ENCODE measurements around the gene TMEM95.

Gene TMEM95, protein sequence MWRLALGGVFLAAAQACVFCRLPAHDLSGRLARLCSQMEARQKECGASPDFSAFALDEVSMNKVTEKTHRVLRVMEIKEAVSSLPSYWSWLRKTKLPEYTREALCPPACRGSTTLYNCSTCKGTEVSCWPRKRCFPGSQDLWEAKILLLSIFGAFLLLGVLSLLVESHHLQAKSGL

DNA sequence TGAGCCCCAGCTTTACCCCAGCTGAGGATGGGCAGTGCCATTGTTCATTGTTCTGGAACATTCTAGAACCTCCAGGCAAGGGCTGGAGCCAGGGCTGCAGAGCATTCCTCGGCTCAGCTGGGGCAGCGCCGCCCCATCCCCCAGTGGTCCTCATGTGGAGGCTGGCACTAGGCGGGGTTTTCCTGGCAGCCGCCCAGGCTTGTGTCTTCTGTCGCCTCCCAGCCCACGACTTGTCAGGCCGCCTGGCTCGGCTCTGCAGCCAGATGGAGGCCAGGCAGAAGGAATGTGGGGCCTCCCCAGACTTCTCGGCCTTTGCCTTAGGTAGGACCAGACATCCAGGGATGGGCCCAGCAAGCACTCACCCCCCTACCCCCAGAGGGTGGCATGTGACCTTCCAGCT, at the start of gene TMEM95:
Gene TMEM95 (plus strand): TSS at position 104 of the 400 bp plus-strand sequence. CDS start 49 bp downstream, at position 153.
- no peak for DNase-seq (ENCODE audit: low spot score)

DNA sequence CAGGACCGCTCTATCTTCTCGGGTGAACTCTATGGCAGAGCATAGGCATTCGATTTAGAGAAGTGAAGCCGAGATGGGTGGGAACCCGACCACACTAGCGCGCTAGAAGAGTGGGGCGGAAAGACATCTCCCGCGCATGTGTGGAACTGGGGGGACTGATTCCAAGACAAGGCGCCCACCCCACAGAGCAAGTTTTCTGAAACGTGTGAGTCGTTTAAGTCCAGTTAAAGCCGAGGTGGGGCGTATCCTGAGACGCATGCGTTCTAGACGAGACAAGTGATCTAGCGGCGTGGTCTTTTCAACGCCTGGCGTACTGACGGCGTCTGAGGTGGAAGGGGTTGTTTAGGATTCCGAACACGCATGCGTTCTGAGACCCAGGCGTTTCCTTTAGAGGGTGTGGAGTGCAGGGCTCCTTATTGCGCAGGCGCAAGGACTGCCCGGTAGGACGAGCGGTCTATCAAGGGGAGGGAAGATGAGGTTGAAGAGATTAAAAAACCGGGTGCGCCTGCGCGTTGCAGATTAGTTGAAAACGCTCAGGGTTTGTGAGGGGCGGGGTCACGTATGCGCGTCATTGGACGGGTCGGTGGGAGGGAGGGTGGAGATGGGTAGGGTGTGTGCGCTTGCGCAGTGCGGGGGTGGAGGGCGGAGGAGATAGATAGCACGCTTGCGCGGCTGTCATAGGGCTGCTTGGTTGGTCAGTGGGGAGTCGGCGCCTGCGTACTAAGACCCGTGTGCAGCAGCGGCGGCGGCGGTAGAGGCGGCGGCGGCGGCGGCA, 47.9 kb upstream of the TMEM95 start, which contains the start of gene EIF5A:
Gene EIF5A (plus strand): TSS at position 718 of the 775 bp plus-strand sequence. CDS start 2,008 bp downstream, outside the sequence.
- DNase-seq (ENCODE audit: low spot score): peak; percentile 96

DNA sequence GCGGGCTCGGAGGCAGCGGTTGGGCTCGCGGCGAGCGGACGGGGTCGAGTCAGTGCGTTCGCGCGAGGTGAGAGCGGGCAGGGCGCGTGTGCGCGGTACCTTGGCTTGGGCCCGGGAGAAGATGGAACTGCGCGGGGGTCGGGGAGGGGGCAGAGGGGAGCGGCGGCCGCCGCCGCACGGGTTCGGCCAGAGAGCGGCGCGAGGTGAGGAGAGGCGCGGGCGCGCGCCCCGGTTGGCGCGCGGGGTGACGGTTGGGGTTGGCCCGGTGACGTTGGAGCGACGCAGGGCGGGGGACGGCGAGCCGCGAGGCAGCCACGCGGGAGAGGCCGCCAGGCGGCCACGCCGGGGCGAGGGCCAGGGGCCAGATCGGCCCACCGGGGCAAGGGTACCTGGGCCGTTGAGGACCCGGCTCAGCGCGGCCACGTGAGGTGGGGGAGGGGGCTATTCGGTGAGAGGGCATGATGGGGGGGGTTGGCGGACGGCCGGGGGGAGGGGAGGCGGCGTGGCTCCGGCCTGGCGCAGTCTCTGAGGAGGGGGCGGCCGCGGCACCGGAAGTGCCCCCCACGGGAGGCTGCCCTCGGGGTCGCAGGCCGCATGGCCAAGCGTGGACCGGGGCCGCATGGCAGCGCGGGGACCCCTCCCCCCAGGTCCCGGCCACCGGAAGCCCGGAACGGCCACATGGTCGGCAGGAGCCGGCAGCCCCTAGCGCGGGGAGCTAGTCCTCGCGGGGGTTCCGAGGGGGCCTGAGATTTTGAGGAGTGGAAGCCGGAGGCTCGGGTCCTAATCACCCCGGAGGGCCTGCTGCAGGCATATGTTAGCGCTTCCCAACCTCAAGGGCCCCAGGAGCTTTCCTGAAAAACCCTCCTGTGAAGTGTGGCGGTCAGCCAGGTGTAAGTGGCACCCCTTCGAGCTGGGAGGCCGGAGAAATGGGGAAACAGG, 47.0 kb upstream of the TMEM95 start:
- DNase-seq (ENCODE audit: low spot score): no peak

DNA sequence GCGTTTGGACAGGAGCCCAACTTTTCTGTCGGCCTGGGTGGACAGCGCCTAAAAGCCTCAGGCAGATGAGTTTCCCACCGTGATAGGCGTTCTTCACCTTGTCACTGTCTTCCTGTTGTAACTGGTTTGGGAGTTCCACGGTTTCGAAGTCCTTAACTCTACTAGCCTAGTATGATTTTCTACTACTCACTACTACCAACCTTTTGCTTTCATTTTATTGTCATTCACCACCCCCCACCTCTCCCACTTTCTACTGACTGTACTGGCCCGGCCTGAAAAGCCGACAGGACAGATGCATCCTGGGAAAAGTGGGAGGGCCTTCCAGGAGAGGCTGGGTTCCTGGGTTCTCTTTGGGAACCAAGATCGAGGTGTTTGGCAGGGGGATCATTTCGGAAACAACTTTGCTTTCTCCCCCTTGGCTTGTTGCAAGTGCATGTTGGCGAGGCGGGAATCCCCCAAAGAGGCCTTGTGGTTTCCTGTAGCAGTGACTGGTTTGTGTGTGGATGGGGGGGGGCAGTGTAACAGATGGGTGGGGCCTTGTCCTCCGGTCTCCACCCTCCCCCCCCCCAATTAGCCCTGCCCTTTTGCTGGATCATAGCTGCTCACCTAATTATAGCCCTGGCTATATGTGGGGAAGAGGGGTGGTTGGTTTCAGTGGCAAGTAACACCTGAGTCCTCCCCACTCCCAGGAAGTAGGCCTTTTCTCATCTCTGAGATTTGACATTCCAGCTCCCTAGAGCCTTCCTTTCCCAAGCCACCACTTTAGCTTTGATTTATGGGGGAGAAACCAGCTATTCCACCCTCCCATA, 46.1 kb upstream of the TMEM95 start:
- DNase-seq (ENCODE audit: low spot score): peak; percentile 75

DNA sequence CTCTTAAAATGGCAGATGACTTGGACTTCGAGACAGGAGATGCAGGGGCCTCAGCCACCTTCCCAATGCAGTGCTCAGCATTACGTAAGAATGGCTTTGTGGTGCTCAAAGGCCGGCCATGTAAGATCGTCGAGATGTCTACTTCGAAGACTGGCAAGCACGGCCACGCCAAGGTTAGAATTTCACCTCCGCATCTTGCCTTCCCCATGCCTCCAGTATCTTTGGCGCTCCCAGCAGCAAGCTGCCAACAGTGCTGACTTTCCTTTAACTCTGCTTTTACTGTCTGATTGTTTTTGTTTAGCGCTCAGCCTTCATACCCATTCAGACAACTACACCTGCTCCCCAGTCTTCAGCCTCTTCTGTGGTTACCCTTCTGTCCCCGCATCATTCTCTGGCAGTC, 45.3 kb upstream of the TMEM95 start:
- no peak for DNase-seq (ENCODE audit: low spot score)

DNA sequence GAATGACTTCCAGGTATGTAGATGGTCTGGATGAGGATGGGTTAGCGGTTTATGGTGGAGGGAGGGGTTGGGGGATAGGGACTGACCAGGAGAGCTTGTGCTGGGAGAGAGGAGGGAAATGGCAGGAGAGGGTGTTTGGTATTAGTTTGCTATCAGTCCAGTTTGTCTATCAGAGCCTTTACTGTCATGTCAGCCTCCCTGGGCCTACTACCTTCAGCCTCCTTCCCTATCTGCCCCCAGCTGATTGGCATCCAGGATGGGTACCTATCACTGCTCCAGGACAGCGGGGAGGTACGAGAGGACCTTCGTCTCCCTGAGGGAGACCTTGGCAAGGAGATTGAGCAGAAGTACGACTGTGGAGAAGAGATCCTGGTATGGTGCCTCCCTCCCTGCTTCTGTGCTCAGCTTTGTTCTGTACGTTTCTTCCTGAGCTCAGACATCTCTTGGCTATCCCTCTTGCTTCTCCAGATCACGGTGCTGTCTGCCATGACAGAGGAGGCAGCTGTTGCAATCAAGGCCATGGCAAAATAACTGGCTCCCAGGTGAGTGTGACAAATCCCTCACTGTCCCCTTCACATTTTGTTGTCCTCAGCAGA, 43.7 kb upstream of the TMEM95 start:
- no peak for DNase-seq (ENCODE audit: low spot score)

DNA sequence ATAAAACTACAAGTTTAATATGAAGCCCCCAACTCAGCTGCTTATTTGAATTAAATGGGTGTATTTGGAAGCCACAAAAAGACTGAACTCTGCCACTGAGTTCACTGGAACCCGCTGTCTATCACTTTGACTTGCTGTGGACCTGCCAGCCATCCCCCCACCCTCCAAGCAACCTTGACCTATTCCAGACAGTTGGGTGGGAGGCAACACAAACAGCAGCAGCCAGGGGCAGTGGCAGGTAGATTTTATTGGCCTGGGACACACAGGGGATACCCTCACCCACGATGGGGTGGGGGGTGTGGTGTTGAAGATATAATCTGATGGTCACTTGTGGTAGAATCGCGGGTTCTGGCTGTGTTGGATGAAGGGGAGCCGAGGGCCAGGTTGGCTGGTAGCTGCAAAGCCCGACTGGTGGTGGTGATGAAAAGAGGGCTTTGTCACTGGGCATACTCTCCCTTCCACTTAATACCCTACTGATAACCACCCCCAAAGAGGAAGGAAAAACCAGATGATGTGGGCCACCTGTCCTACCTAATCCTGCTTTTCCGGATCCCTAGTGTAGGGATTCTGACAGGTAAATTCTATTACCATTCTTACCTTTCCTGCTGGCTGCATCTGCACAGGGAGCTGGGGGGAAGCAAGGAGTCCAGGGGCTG, 42.4 kb upstream of the TMEM95 start:
- no peak for DNase-seq (ENCODE audit: low spot score)

DNA sequence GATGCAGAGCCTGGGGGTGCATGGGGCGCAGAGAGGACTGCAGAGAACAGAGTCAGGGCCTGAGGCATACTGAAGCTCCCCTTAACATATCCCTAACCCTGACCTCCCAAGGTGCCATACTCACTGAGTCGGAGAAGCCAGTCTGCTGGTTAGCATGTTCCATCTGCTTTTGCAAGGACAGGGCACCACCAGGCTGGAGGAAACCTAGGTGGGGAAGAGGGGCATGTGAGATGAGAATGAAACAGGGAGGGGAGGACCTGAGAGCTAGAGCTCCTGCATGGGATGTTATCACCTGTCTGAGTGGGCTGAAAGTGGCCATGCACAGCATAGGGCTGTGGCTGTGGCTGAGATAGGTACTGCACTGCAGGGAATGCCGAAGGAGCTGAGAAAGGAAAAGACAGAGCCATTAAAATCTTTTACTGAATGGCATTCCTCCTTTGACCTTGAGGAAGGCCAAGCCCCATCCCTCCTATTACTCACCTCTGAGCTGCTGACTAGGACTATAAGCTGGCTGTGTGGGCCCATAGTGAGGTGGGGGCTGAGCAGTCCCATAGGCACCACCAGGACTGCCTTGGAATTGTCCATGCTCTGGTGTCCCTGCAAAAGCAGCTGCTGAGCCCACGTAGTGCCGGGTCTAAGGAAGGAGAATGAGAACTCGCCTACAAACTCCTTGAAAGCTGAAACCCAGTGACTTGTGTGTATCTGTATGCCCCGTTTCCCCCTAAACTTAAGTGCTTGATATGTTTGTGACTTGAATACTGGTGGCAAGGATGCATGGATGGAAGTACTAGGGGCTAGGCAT, 41.7 kb upstream of the TMEM95 start:
- no peak for DNase-seq (ENCODE audit: low spot score)

DNA sequence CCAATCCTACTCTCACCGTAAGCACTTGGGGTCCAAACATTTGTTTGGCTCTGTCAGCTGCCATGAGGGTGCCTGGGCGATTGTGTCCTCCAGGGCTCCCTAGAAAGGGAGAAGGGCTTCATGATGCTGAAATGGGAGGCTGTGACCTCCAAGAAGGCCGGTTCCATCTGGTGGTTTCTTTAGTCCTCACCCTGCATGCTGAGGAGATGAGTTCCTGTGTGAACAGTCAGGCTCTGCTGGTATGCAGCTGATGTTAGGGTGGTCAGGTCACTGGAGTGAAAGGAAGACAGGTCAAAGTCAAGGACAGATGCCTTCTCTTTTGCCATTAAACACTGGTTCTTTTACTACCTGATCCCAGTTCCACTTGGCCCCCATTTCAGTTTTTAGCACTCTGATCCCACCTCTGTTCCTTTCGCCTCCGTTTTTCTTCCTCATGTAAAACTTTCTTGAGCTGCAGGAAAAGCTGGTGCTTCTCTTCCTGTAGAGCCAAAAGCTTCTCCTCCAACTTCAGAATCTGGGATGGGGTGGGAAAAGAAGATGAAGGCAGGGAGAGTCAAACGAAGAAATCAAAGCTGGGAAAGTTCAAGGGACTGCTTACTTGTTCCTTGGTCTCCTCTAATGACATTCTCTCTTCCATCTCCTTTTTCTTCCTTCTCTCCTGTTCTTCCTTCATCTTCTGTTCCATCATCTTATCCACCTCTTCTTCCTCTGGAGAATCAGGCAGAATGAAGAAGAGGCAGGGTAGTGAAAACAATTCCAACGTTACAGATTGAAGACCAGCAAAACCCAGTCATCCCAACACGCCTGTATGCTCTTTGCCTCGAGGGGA, 40.9 kb upstream of the TMEM95 start:
- no peak for DNase-seq (ENCODE audit: low spot score)

DNA sequence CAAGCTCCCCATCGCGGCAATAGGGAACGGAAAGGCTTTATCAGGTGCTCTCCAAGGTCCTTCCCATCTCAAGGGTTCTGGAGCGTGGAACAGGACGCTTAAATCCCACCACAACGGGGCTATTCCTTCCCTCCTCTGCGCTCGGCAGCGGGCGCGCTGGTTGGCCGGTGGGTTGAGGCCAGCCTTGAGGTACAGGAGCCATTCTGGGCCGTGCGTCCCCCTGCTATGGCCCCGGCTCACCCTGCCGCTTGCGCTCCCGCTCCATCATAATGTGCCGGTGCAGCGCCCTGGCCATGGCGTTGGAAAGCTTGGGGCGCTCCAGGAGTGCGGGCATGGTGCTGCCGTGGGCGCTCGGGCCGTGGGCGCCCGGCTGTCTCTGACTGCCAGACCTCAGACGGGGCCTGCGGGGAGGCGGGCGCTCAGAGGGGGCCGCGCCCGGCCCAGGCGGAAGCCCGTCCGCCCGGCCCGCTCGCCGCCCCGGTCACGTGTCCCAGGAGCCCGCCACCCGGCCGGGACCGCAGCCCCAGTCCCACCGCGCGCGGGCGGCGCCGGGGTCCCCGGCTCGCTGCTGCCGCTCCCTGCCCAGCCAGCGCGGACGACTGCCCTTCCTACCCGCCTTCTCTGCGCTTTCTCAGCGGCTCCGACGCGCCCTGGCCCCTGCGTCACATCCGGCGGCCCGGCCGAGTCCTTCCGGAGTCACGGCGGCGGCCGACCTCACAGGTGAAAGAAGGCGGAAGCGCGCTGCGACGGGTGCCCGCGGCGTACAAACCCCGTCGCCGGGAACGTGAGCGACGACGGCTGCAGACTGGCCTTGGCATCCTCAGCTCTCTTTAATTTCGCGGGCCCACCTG, 40.0 kb upstream of the TMEM95 start, which contains the start of gene GPS2:
Gene GPS2 (minus strand): TSS at position 642 of the 851 bp plus-strand sequence. CDS start 308 bp downstream, at position 334.
- DNase-seq (ENCODE audit: low spot score): peak; percentile 90

DNA sequence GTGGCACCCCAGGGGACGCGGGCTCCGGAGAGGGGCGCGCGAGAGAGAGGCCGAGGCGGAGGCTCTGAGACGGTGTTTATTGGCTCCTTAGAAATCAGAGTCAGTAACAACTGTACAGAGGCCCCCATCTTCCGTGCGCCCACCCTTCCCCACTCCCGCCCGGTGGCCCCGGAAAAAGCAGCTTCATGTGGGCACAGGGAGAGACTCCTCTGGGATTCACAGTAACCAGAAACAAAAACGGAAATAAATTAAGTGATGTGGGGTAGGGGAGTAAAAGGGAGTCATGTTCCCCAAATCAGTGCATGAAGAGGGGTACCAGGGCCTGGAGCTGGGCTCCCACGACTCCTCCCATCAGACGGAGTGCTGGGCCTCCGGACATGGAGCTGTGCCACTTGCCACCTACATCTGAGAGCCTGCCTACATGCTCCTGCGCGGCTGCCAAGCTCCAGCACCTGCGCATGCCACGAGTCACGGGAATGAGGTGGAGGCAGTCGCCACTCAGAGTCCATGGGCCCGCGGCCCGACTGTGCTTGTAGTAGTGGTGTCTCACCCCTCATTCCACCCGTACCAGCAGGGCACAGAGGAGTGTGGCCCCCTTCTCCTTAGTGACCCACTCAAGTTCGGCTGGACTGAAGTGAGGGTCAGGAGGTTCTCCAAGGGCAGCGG, 39.3 kb upstream of the TMEM95 start:
- DNase-seq (ENCODE audit: low spot score): no peak

DNA sequence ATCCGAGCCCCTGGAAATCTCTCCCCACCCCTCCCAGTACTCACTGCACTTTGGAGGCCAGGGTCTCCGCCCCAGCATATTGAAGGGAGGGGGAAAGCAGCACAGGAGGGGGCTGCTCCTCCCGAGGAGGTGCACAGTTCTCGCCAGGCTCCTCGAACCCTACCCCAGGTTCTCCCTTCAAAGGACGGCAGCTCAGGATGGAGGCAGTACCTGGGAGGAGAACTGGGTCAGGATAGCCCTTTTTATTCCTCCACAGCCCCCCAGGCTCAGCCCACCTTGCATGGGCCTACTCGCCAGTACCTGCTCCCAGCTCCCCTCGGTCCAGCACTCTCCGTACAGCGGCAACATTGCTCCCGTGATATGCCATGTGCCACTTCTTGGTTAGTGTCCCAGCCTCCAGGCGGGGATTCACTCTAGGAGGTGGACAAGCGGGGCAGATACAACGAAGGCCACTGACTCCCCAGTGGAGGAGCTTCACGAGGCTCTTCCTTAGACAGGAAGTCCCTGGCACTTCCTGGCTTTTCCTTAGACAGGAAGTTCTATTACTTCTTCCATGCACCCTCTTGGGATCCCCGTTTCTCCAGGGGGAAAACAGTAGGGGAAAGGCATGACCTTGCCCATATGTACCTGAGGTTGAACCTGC, 37.7 kb upstream of the TMEM95 start:
- DNase-seq (ENCODE audit: low spot score): no peak

DNA sequence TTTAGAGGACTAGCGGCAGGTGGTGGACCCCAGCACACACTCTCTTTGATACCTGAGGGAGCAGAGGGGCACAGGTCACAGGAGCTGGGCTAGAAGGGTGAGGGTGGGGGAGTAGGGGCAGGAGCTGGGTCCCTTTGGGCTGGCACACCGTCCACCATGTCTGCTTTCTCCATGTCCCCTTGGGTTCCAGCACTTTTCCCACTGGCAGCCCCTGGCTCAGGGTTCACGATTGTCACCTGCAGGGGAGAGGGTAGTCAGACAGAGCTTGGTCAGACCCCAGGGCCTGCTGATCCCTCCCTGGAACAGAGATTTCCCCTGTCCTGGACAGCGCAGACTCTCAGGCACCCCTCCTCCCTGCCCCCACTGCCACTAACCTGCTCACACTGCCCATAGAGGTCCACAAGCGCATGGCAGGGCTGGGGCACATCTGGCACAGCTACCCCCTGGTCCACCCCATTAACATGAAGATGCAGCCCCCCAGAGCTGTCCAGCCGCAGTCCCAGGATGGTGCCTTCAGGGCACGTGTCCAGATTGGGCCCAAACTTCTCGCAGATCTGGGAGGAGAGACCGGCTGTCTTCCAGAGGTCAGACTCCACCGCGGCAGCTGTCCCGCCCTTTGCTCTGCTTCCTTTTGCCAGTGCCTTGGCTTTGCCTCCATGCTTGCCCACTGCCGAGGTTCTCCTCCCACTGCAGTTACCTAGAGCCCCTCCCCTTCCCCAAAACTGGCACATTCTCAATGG, 36.7 kb upstream of the TMEM95 start:
- DNase-seq (ENCODE audit: low spot score): no peak

DNA sequence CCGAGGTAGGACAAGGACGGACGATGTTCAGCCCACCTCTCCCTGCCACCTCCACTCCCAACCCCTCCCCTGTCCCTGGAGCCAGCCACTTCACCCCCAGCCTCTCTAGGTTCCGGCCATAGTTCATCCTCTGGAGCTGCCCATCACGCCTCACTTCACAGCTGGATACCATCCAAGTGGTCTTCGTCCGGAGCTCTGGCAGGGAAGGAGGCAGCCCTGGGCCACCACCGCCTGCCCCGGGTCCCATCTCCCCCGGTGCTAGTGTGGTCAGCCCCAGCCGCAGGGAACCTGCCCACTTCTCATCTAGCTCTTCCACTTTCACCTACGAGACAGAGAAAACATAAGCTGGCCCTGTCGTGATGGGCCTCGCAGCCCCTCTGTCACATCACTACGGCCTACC, 33.5 kb upstream of the TMEM95 start:
- DNase-seq (ENCODE audit: low spot score): no peak

DNA sequence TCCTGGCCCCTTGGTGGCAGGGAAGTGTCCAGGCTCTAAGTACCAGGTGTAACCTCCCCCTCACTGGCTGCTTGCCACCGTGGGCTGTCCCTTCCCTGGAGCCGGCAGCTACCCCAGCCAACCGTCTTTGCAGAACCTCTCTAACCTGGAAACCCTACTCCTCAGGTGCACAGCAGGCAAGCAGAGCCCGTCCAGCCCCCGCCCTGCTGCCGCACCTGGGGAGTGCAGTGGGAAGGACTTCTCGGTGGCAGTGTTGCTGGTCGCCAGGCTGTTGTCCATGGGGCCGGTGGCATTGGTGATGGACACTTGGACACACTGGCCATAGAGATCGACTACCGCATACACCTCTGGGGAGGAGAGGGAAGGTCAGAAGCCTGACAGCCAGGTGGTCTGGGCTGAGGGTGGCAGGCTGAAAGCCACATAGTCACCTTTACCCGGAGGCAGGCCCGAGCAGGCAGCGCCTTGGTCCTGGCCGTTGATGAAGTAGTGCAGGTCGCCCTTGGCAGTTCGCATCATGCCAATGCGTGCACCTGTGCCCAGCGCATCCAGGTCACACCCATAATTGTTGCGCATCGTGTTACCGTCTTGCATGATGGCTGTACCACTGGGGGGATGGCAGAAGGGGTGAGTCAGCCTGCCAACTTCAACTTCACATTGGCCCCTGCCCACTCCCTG, 32.3 kb upstream of the TMEM95 start:
- DNase-seq (ENCODE audit: low spot score): no peak

All from HuH-7.5 (cell line).